GM12878 (cell line): ENCODE data around the gene RNF32.

Experiments
- CBFB ChIP-seq: IDR thresholded peaks from 2 replicates; pipeline ENCODE4 v1.6.1; 2016; ENCODE audit warnings: antibody characterized with exemption, low read depth
- CEBPB ChIP-seq, 2 experiments: fragments of 150-350 bp in 1 of 2; IDR thresholded peaks; 2 replicates each; pipeline ENCODE4 v1.6.1; 2012 to 2014; ENCODE audit warnings: low read depth in 2 of 2, low read length in 2 of 2, borderline replicate concordance in 1 of 2, inconsistent platforms in 1 of 2
- CEBPZ ChIP-seq: fragments of 150-350 bp; IDR thresholded peaks from 2 replicates; pipeline ENCODE4 v1.6.1; 2016; ENCODE audit warnings: low read depth, low read length
- ETV6 ChIP-seq, 2 experiments: fragments of 450-650 bp in 1 of 2; IDR thresholded peaks in 1 of 2; conservative IDR thresholded peaks in 1 of 2; 2 replicates each; pipeline ENCODE4 v1.6.1; 2014; ENCODE audit warnings: antibody characterized with exemption in 1 of 2, borderline replicate concordance in 1 of 2, low read depth in 1 of 2, mild to moderate bottlenecking in 1 of 2, moderate library complexity in 1 of 2
- EZH2 ChIP-seq: IDR thresholded peaks from 2 replicates; pipeline ENCODE4 v1.6.1; 2012; ENCODE audit warnings: low read depth, mild to moderate bottlenecking, control low read depth, inconsistent platforms, low read length, borderline replicate concordance; ENCODE audit not compliant: control insufficient read depth
- RAD21 ChIP-seq: IDR thresholded peaks from 2 replicates; pipeline ENCODE4 v1.6.1; 2011; ENCODE audit warnings: mild to moderate bottlenecking, low read depth, low read length, moderate library complexity; ENCODE audit not compliant: insufficient read depth
- SREBF2 ChIP-seq: IDR thresholded peaks from 2 replicates; pipeline ENCODE4 v1.6.1; 2012; ENCODE audit warnings: mild to moderate bottlenecking, low read length
- YY1 ChIP-seq: IDR thresholded peaks from 2 replicates; pipeline ENCODE4 v1.6.1; 2011; ENCODE audit warnings: low read depth, mild to moderate bottlenecking, low read length
- ZNF384 ChIP-seq: IDR thresholded peaks from 2 replicates; pipeline ENCODE4 v1.6.1; 2012; ENCODE audit warnings: low read depth, mild to moderate bottlenecking, low read length, improper control_type of control experiment, borderline replicate concordance
- ZZZ3 ChIP-seq: IDR thresholded peaks from 2 replicates; pipeline ENCODE4 v1.6.1; 2011; ENCODE audit warnings: low read depth; ENCODE audit not compliant: control insufficient read depth, insufficient read length
- TF ChIP-seq, protein P1 (sequence below), 3 experiments: IDR thresholded peaks in 2 of 3; conservative IDR thresholded peaks in 1 of 3; 2 replicates each; pipeline ENCODE4 v1.5.1; 2011; ENCODE audit warnings: low read depth in 3 of 3, low read length in 3 of 3, mild to moderate bottlenecking in 3 of 3, control low read depth in 2 of 3, moderate library complexity in 2 of 3, inconsistent platforms in 1 of 3, mixed read lengths in 1 of 3; ENCODE audit not compliant: control insufficient read depth in 2 of 3, insufficient read depth in 1 of 3; ENCODE audit errors: extremely low read depth in 1 of 3
- TF ChIP-seq, protein P2 (sequence below): fragments of 450-650 bp; formaldehyde crosslinking; IDR thresholded peaks from 2 replicates; pipeline ENCODE4 v1.4.0; 2020; ENCODE audit warnings: mild to moderate bottlenecking, moderate library complexity

- no peak for TF ChIP-seq ETV6 (conservative IDR thresholded peaks at IDR 0.05 in 1 of 2, IDR thresholded peaks at IDR 0.05 in 1 of 2; ENCODE audit: borderline replicate concordance in 1 of 2, low read depth in 1 of 2)
- TF ChIP-seq, protein P1, sequence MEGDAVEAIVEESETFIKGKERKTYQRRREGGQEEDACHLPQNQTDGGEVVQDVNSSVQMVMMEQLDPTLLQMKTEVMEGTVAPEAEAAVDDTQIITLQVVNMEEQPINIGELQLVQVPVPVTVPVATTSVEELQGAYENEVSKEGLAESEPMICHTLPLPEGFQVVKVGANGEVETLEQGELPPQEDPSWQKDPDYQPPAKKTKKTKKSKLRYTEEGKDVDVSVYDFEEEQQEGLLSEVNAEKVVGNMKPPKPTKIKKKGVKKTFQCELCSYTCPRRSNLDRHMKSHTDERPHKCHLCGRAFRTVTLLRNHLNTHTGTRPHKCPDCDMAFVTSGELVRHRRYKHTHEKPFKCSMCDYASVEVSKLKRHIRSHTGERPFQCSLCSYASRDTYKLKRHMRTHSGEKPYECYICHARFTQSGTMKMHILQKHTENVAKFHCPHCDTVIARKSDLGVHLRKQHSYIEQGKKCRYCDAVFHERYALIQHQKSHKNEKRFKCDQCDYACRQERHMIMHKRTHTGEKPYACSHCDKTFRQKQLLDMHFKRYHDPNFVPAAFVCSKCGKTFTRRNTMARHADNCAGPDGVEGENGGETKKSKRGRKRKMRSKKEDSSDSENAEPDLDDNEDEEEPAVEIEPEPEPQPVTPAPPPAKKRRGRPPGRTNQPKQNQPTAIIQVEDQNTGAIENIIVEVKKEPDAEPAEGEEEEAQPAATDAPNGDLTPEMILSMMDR (IDR thresholded peaks at IDR 0.05 in 2 of 3, conservative IDR thresholded peaks at IDR 0.05 in 1 of 3; ENCODE audit: control insufficient read depth in 2 of 3, extremely low read depth in 1 of 3, insufficient read depth in 1 of 3, low read depth in 3 of 3, low read length in 3 of 3), result no peak
- TF ChIP-seq ZZZ3, result no peak
- TF ChIP-seq EZH2, result no peak
- TF ChIP-seq SREBF2, result no peak
- TF ChIP-seq CEBPZ, result no peak
- TF ChIP-seq, protein P2, sequence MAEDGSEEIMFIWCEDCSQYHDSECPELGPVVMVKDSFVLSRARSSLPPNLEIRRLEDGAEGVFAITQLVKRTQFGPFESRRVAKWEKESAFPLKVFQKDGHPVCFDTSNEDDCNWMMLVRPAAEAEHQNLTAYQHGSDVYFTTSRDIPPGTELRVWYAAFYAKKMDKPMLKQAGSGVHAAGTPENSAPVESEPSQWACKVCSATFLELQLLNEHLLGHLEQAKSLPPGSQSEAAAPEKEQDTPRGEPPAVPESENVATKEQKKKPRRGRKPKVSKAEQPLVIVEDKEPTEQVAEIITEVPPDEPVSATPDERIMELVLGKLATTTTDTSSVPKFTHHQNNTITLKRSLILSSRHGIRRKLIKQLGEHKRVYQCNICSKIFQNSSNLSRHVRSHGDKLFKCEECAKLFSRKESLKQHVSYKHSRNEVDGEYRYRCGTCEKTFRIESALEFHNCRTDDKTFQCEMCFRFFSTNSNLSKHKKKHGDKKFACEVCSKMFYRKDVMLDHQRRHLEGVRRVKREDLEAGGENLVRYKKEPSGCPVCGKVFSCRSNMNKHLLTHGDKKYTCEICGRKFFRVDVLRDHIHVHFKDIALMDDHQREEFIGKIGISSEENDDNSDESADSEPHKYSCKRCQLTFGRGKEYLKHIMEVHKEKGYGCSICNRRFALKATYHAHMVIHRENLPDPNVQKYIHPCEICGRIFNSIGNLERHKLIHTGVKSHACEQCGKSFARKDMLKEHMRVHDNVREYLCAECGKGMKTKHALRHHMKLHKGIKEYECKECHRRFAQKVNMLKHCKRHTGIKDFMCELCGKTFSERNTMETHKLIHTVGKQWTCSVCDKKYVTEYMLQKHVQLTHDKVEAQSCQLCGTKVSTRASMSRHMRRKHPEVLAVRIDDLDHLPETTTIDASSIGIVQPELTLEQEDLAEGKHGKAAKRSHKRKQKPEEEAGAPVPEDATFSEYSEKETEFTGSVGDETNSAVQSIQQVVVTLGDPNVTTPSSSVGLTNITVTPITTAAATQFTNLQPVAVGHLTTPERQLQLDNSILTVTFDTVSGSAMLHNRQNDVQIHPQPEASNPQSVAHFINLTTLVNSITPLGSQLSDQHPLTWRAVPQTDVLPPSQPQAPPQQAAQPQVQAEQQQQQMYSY (CRISPR knock-in tag), result no peak
- no peak for TF ChIP-seq RAD21
- no peak for TF ChIP-seq CEBPB (IDR thresholded peaks at IDR 0.05; ENCODE audit: borderline replicate concordance in 1 of 2, low read depth in 2 of 2, low read length in 2 of 2)
- TF ChIP-seq YY1, result no peak
- no peak for TF ChIP-seq ZNF384
- no peak for TF ChIP-seq CBFB
These were observed 62.6 kb downstream of the RNF32 start for GRCh38 chr7:156703209-156703608.
